KMS-11 (cell line): Measurements from ENCODE around the gene MACROD2.

Experiments
- H2AFZ ChIP-seq: fragments of 200-600 bp; sonication (generic); 2 replicates; pipeline ENCODE4 v1.6.1; 2016; ENCODE audit warnings: antibody characterized with exemption, mixed run types, low read depth
- H3K27ac ChIP-seq: fragments of 200-600 bp; sonication (generic); 2 replicates; pipeline ENCODE4 v1.6.1; 2016; ENCODE audit warnings: mild to moderate bottlenecking, mixed run types
- H3K27me3 ChIP-seq: fragments of 200-600 bp; sonication (generic); 2 replicates; pipeline ENCODE4 v1.6.1; 2017; ENCODE audit warnings: mild to moderate bottlenecking, low read depth, mixed run types, moderate library complexity; ENCODE audit not compliant: insufficient read depth
- H3K36me3 ChIP-seq: fragments of 200-600 bp; sonication (generic); 2 replicates; pipeline ENCODE4 v1.6.1; 2017; ENCODE audit warnings: mild to moderate bottlenecking, mixed run types; ENCODE audit not compliant: insufficient read depth
- H3K4me1 ChIP-seq: fragments of 200-600 bp; sonication (generic); 2 replicates; pipeline ENCODE4 v1.6.1; 2016; ENCODE audit warnings: mild to moderate bottlenecking, low read depth, mixed run types; ENCODE audit not compliant: poor library complexity, severe bottlenecking
- H3K4me2 ChIP-seq: fragments of 200-600 bp; sonication (generic); 2 replicates; pipeline ENCODE4 v1.7.0; 2016; ENCODE audit warnings: mild to moderate bottlenecking, mixed run types
- H3K4me3 ChIP-seq: fragments of 200-600 bp; sonication (generic); IDR thresholded peaks from 2 replicates; pipeline ENCODE4 v1.6.1; 2017; ENCODE audit warnings: low read depth, low read length, mixed read lengths; ENCODE audit not compliant: insufficient read depth
- H3K79me2 ChIP-seq: fragments of 200-600 bp; sonication (generic); 2 replicates; pipeline ENCODE4 v1.6.1; 2016; ENCODE audit warnings: low read depth, mixed run types; ENCODE audit not compliant: insufficient read depth
- H3K9ac ChIP-seq: fragments of 200-600 bp; sonication (generic); 2 replicates; pipeline ENCODE4 v1.6.1; 2016; ENCODE audit warnings: mild to moderate bottlenecking, mixed run types
- H4K20me1 ChIP-seq: fragments of 200-600 bp; sonication (generic); 2 replicates; pipeline ENCODE4 v1.6.1; 2016; ENCODE audit warnings: mild to moderate bottlenecking, mixed run types; ENCODE audit not compliant: insufficient read depth
- CTCF ChIP-seq: fragments of 200-600 bp; sonication (generic); conservative IDR thresholded peaks from 2 replicates; pipeline ENCODE4 v1.6.1; 2017; ENCODE audit warnings: low read depth, mild to moderate bottlenecking, antibody characterized with exemption, low read length, moderate library complexity, mixed read lengths

The MACROD2 gene

DNA sequence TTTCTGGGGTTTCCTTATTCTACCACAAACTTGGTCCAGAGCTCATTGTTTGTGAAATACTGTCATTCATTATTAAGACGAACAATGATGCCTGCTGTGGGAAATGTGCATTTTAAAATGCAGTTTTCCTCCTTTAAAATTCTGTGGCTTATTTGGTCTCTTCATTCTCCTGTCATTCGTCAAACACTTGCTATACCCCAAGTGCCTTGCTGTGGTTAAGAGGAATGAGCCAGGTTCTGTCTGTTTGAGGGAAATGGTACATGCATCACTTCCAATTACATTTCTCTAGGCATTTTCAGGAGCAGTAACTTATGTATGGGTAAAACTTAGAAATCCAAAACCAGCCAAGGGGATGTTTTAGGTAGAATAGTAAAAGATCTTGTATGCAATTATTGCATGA is 1490.2 kb downstream of the MACROD2 start:
- no peaks in the 10 kb centered on the region for H3K4me1 ChIP-seq
- H3K27ac ChIP-seq = no peak overlapping the region
- no peak for TF ChIP-seq CTCF

GRCh38 chr20:15487030-15487429 is 1491.7 kb downstream of the MACROD2 start:
- H3K9ac ChIP-seq = no peak overlapping the region
- no peaks in the 10 kb centered on the region for H3K79me2 ChIP-seq
- no peak overlapping the region for H2AFZ ChIP-seq
- no peak overlapping the region for H3K27ac ChIP-seq
- no peaks in the 10 kb centered on the region for H3K27me3 ChIP-seq
- H3K4me2 ChIP-seq = no peak overlapping the region
- H4K20me1 ChIP-seq = no peaks in the 10 kb centered on the region
- no peaks in the 10 kb centered on the region for H3K36me3 ChIP-seq
- H3K4me1 ChIP-seq = no peaks in the 10 kb centered on the region
- TF ChIP-seq CTCF = no peak
- no peak overlapping the region for H3K4me3 ChIP-seq

More for the DNA sequence above, 1490.2 kb downstream of the MACROD2 start:
- Histone ChIP-seq H2AFZ (no peak overlapping the region), H3K9ac (no peak overlapping the region), H3K4me2 (no peak overlapping the region), H3K4me3 (no peak overlapping the region), H4K20me1 (no peaks in the 10 kb centered on the region), H3K79me2 (no peaks in the 10 kb centered on the region), H3K36me3 (no peaks in the 10 kb centered on the region), H3K27me3 (no peaks in the 10 kb centered on the region)

GRCh38 chr20:15487682-15488081 is 1492.4 kb downstream of the MACROD2 start:
- TF ChIP-seq CTCF = no peak
- Histone ChIP-seq H3K4me2 (no peak overlapping the region), H3K79me2 (no peaks in the 10 kb centered on the region), H3K4me1 (no peaks in the 10 kb centered on the region), H3K27me3 (no peaks in the 10 kb centered on the region), H3K36me3 (no peaks in the 10 kb centered on the region), H3K9ac (no peak overlapping the region), H3K27ac (no peak overlapping the region), H4K20me1 (no peaks in the 10 kb centered on the region), H3K4me3 (no peak overlapping the region), H2AFZ (no peak overlapping the region)

DNA sequence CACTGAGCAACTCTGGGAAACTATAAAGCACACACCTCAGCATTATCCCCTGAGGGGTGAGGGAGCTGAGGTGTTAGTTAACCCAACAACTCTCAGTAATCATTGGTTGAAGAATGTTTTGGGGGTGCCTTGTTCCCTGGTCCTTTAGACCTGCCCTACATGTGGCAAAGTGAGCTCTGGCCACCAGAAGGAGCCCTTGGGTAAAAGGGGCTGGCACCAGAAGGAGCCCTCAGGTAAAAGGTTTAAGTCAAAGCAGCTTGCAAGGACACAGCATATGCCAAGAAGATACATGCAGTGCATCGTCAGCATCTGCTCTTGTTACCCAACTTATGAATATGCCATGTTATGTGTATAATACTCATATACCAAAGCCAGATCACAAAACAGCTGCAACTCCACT is 1496.3 kb downstream of the MACROD2 start:
- Histone ChIP-seq H3K4me1 (no peaks in the 10 kb centered on the region), H3K79me2 (no peaks in the 10 kb centered on the region), H2AFZ (no peak overlapping the region), H3K9ac (no peak overlapping the region), H3K4me3 (no peak overlapping the region), H4K20me1 (no peaks in the 10 kb centered on the region), H3K27ac (no peak overlapping the region), H3K4me2 (no peak overlapping the region), H3K36me3 (no peaks in the 10 kb centered on the region), H3K27me3 (no peaks in the 10 kb centered on the region)
- TF ChIP-seq CTCF = no peak
